Prostate gland (tissue), 2 donors: ENCODE measurements around the gene GM2A.

ENCODE experiments used
- CTCF ChIP-seq, 4 experiments: fragments of 200-600 bp in 2 of 4; fragments of 450-650 bp in 2 of 4; sonication (generic) in 2 of 4; IDR thresholded peaks; 1 replicate in 3 of 4; 2 replicates in 1 of 4; pipeline ENCODE4 v1.5.1; 2016 to 2019; ENCODE audit warnings: antibody characterized with exemption in 4 of 4, mild to moderate bottlenecking in 2 of 4, moderate library complexity in 2 of 4
- POLR2A ChIP-seq: fragments of 450-650 bp; IDR thresholded peaks from one replicate; pipeline ENCODE4 v1.6.1; 2016; ENCODE audit warnings: antibody characterized with exemption, mild to moderate bottlenecking

- TF ChIP-seq CTCF (IDR thresholded peaks at IDR 0.05) = no peak
- no peak for TF ChIP-seq POLR2A
Observed at GRCh38 chr5:151221574-151221973, 31.4 kb upstream of the GM2A start.
